GM23338 (cell line): ENCODE results near the gene JARID2. TPM values are rescaled to one million over a fixed set of nuclear protein-coding genes. Genes with fewer than 3 reads are reported as not detected.

Source experiments
- ATAC-seq: fragments of 200-7000 bp; cut with Tn5 transposase; 3 replicates; pipeline ENCODE4 v1.9.1; 2020
- DNase-seq: peaks from one replicate; pipeline ENCODE4 v3.0.0-alpha.2; 2015; ENCODE audit warnings: low spot score
- H2AFZ ChIP-seq: fragments of 200-600 bp; sonication (generic); 2 replicates; pipeline ENCODE4 v1.8.0; 2016; ENCODE audit warnings: antibody characterized with exemption, mild to moderate bottlenecking, moderate library complexity
- H3F3A ChIP-seq: fragments of 200-600 bp; sonication (generic); replicated peaks from 2 replicates; pipeline ENCODE4 v1.8.0; 2017; ENCODE audit warnings: antibody characterized with exemption, mixed run types, low read depth
- H3K27ac ChIP-seq: fragments of 200-600 bp; sonication (generic); 2 replicates; pipeline ENCODE4 v1.6.1; 2016; ENCODE audit warnings: low read depth
- H3K27me3 ChIP-seq: fragments of 200-600 bp; sonication (generic); 2 replicates; pipeline ENCODE4 v1.8.0; 2016; ENCODE audit warnings: mild to moderate bottlenecking, mixed run types, moderate library complexity; ENCODE audit not compliant: insufficient read depth
- H3K36me3 ChIP-seq: fragments of 200-600 bp; sonication (generic); 2 replicates; pipeline ENCODE4 v1.8.0; 2016; ENCODE audit warnings: mild to moderate bottlenecking; ENCODE audit not compliant: insufficient read depth
- H3K4me1 ChIP-seq: fragments of 200-600 bp; sonication (generic); 2 replicates; pipeline ENCODE4 v1.8.0; 2016; ENCODE audit warnings: mild to moderate bottlenecking, moderate library complexity; ENCODE audit not compliant: insufficient read depth
- H3K4me2 ChIP-seq: fragments of 200-600 bp; sonication (generic); 2 replicates; pipeline ENCODE4 v1.7.1; 2017; ENCODE audit warnings: mixed run types
- H3K4me3 ChIP-seq: fragments of 200-600 bp; sonication (generic); 2 replicates; pipeline ENCODE4 v1.6.1; 2016; ENCODE audit warnings: mixed run types
- H3K79me2 ChIP-seq: fragments of 200-600 bp; sonication (generic); replicated peaks from 2 replicates; pipeline ENCODE4 v1.8.0; 2017; ENCODE audit warnings: mild to moderate bottlenecking; ENCODE audit not compliant: insufficient read depth
- H3K9me2 ChIP-seq: fragments of 200-600 bp; sonication (generic); 2 replicates; pipeline ENCODE4 v1.8.0; 2017; ENCODE audit not compliant: insufficient read depth
- H4K20me1 ChIP-seq: fragments of 200-600 bp; sonication (generic); replicated peaks from 2 replicates; pipeline ENCODE4 v1.8.0; 2017; ENCODE audit warnings: mild to moderate bottlenecking; ENCODE audit not compliant: insufficient read depth
- H3K27ac Mint-ChIP-seq: 2 replicates; pipeline ENCODE4 v1.8.0; 2020; ENCODE audit warnings: inconsistent platforms, mild to moderate bottlenecking, moderate library complexity, mixed read lengths
- H3K27me3 Mint-ChIP-seq: 3 replicates; pipeline ENCODE4 v1.8.0; 2022; ENCODE audit warnings: low read depth, mild to moderate bottlenecking, moderate library complexity, mixed read lengths, inconsistent platforms; ENCODE audit not compliant: insufficient read depth, poor library complexity
- H3K36me3 Mint-ChIP-seq: 3 replicates; pipeline ENCODE4 v1.8.0; 2021; ENCODE audit warnings: low read depth, mild to moderate bottlenecking, inconsistent platforms, moderate library complexity, mixed read lengths
- H3K4me1 Mint-ChIP-seq: 3 replicates; pipeline ENCODE4 v1.8.0; 2020; ENCODE audit warnings: mild to moderate bottlenecking, inconsistent platforms, mixed read lengths
- H3K4me3 Mint-ChIP-seq: 3 replicates; pipeline ENCODE4 v1.8.0; 2021; ENCODE audit warnings: moderate library complexity, mild to moderate bottlenecking, inconsistent platforms, mixed read lengths
- H3K9me3 Mint-ChIP-seq: 3 replicates; pipeline ENCODE4 v1.8.0; 2020; ENCODE audit warnings: moderate library complexity, mild to moderate bottlenecking, inconsistent platforms, mixed read lengths
- CREB1 ChIP-seq: fragments of 250-450 bp; sonication (Bioruptor Pico); IDR thresholded peaks from 2 replicates; pipeline ENCODE4 v1.5.0; 2020; ENCODE audit warnings: low read depth, mild to moderate bottlenecking, moderate library complexity
- CTCF ChIP-seq, 2 experiments: fragments of 200-600 bp in 1 of 2; sonication (generic) in 1 of 2; conservative IDR thresholded peaks; 2 replicates each; pipeline versions ENCODE4 v1.5.1 to v1.6.1; 2016 to 2017; ENCODE audit warnings: antibody characterized with exemption in 2 of 2, low read depth in 2 of 2, mild to moderate bottlenecking in 2 of 2, moderate library complexity in 1 of 2
- ETS1 ChIP-seq: IDR thresholded peaks from 2 replicates; pipeline ENCODE4 v1.6.1; 2016; ENCODE audit warnings: antibody characterized with exemption
- EZH2 ChIP-seq: fragments of 200-600 bp; sonication (generic); IDR thresholded peaks from one replicate; pipeline ENCODE4 v1.8.0; 2017; ENCODE audit warnings: antibody characterized with exemption, mild to moderate bottlenecking, low read depth; ENCODE audit not compliant: unreplicated experiment
- EZH2phosphoT487 ChIP-seq: fragments of 200-600 bp; sonication (generic); IDR thresholded peaks from one replicate; pipeline ENCODE4 v1.8.1; 2018; ENCODE audit warnings: antibody characterized with exemption; ENCODE audit not compliant: unreplicated experiment
- JUNB ChIP-seq: IDR thresholded peaks from one replicate; pipeline ENCODE4 v1.6.1; 2016; ENCODE audit warnings: antibody characterized with exemption; ENCODE audit not compliant: unreplicated experiment
- NANOG ChIP-seq: IDR thresholded peaks from 2 replicates; pipeline ENCODE4 v1.6.1; 2016; ENCODE audit warnings: antibody characterized with exemption, borderline replicate concordance
- POLR2AphosphoS5 ChIP-seq: IDR thresholded peaks from 2 replicates; pipeline ENCODE4 v1.6.1; 2016; ENCODE audit warnings: antibody characterized with exemption, low read depth
- REST ChIP-seq: IDR thresholded peaks from one replicate; pipeline ENCODE4 v1.6.1; 2018; ENCODE audit warnings: antibody characterized with exemption; ENCODE audit not compliant: unreplicated experiment
- STAT1 ChIP-seq: IDR thresholded peaks from one replicate; pipeline ENCODE4 v1.6.1; 2016; ENCODE audit warnings: antibody characterized with exemption; ENCODE audit not compliant: unreplicated experiment
- ZNF114 ChIP-seq: fragments of 250-450 bp; sonication (Bioruptor Pico); IDR thresholded peaks from 2 replicates; pipeline ENCODE4 v1.5.0; 2020; ENCODE audit warnings: mild to moderate bottlenecking, moderate library complexity
- ZNF331 ChIP-seq: fragments of 250-450 bp; sonication (Bioruptor Pico); IDR thresholded peaks from 2 replicates; pipeline ENCODE4 v1.5.0; 2020; ENCODE audit warnings: low read depth, mild to moderate bottlenecking, moderate library complexity
- ZNF462 ChIP-seq: fragments of 250-450 bp; sonication (Bioruptor Pico); IDR thresholded peaks from 2 replicates; pipeline ENCODE4 v1.5.0; 2020; ENCODE audit warnings: mild to moderate bottlenecking, moderate library complexity
- polyA plus RNA-seq: library from polyadenylated mRNA; unstranded; fragments of >200 nt; fragmentation: Nextera tagmentation; extraction: Ambion mirVana; gene quantifications from 2 replicates; pipeline ENCODE4 v1.2.1, GENCODE V29; 2016
- total RNA-seq: library from RNA; depleted of rRNA; stranded (reverse); fragments of >200 nt; shearing (Covaris generic); gene quantifications from 2 replicates; pipeline ENCODE4 v1.2.3, GENCODE V29; 2014

The JARID2 gene
- total and polyA plus RNA-seq, 2 experiments from 2014 or later, result 92.8 to 196 TPM

- Mint-ChIP-seq H3K4me3 (no peak overlapping the region), H3K9me3 (peaks cover 2% of the 10 kb centered on the region; the same call in 2 of the 3 replicates), H3K4me1 (peaks cover 89% of the 10 kb centered on the region), H3K36me3 (peaks cover 28% of the 10 kb centered on the region), H3K27me3 (peaks cover 29% of the 10 kb centered on the region), H3K27ac (no peak overlapping the region)
- Histone ChIP-seq H3K9me2 (no peaks in the 10 kb centered on the region), H3K4me1 (peaks cover 88% of the 10 kb centered on the region), H3K27me3 (no peaks in the 10 kb centered on the region), H4K20me1 (peaks cover 91% of the 10 kb centered on the region), H3F3A (peaks cover 6% of the 10 kb centered on the region), H3K4me2 (no peak overlapping the region; the same call in 1 of the 2 replicates), H3K79me2 (peaks cover 100% of the 10 kb centered on the region), H3K36me3 (no peaks in the 10 kb centered on the region; the same call in none of the 2 replicates), H3K4me3 (no peak overlapping the region), H2AFZ (no peak overlapping the region), H3K27ac (no peak overlapping the region)
- DNase-seq (no peak), ATAC-seq (no peak)
- no peak for TF ChIP-seq REST
- TF ChIP-seq EZH2, result no peak
- TF ChIP-seq CREB1 (CRISPR knock-in tag), result no peak
- TF ChIP-seq ETS1, result no peak
- TF ChIP-seq STAT1, result no peak
- no peak for TF ChIP-seq ZNF331
- no peak for TF ChIP-seq POLR2AphosphoS5
- TF ChIP-seq NANOG, result no peak
- TF ChIP-seq CTCF (conservative IDR thresholded peaks at IDR 0.05; ENCODE audit: low read depth in 2 of 2), result no peak
- no peak for TF ChIP-seq ZNF114 (CRISPR knock-in tag)
- TF ChIP-seq JUNB, result no peak
- TF ChIP-seq ZNF462 (CRISPR knock-in tag), result no peak
- no peak for TF ChIP-seq EZH2phosphoT487
These were observed 212.2 kb downstream of the JARID2 start for GRCh38 chr6:15458021-15458459.
